NB4 (cell line): ENCODE results near the gene MAP3K20.

ENCODE experiments used
- DNase-seq: peaks from one replicate; pipeline ENCODE4 v3.0.0; 2010; ENCODE audit warnings: low read depth
- H3K4me3 ChIP-seq: one replicate; pipeline ENCODE4 v1.5.1; 2011; ENCODE audit warnings: mild to moderate bottlenecking, low read depth, low read length, moderate library complexity
- MYC ChIP-seq: IDR thresholded peaks from 2 replicates; pipeline ENCODE4 v1.6.1; 2011; ENCODE audit warnings: low read depth, low read length
- POLR2A ChIP-seq: IDR thresholded peaks from 2 replicates; pipeline ENCODE4 v1.6.1; 2011; ENCODE audit warnings: mild to moderate bottlenecking; ENCODE audit not compliant: insufficient read length; ENCODE audit errors: extremely low read depth
- TF ChIP-seq, protein P1 (sequence below): IDR thresholded peaks from 2 replicates; pipeline ENCODE4 v1.6.1; 2011; ENCODE audit warnings: low read depth, low read length
- TF ChIP-seq, protein P2 (sequence below): IDR thresholded peaks from one replicate; pipeline ENCODE4 v1.5.1; 2012; ENCODE audit warnings: low read depth, low read length

The MAP3K20 gene

DNA sequence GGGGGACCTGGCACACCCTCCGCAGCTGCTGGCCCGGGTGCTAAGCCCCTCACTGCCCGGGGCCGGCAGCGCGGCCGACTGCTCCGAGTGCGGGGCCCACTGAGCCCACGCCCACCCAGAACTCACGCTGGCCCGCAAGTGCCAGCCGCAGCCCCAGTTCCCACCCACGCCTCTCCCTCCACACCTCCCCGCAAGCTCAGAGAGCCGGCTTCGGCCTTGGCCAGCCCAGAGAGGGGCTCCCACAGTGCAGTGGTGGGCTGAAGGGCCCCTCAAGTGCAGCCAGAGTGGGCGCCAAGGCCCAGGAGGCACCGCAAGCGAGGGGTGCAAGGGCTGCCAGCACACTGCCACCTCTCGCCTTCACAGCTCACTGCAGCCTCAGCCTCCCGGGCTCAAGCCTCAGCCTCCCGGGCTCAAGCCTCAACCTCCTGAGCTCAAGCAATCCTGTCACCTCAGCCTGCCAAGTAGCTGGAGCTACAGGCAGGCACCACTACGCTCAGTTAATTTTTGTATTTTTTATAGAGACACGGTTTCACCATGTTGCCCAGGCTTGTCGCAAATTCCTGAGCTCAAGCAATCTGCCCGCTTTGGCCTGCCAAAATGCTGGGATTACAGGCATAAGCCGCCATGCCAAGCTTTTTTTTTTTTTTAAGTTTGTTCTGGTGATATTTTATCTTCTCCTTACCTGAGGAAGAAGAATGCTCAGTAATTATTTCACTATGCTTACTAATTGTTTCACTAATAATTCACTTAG is 207.3 kb downstream of the MAP3K20 start:
- no peak overlapping the region for H3K4me3 ChIP-seq
- TF ChIP-seq MYC (no peak), POLR2A (no peak)
- TF ChIP-seq, protein P1, sequence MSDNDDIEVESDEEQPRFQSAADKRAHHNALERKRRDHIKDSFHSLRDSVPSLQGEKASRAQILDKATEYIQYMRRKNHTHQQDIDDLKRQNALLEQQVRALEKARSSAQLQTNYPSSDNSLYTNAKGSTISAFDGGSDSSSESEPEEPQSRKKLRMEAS: no peak
- TF ChIP-seq, protein P2, sequence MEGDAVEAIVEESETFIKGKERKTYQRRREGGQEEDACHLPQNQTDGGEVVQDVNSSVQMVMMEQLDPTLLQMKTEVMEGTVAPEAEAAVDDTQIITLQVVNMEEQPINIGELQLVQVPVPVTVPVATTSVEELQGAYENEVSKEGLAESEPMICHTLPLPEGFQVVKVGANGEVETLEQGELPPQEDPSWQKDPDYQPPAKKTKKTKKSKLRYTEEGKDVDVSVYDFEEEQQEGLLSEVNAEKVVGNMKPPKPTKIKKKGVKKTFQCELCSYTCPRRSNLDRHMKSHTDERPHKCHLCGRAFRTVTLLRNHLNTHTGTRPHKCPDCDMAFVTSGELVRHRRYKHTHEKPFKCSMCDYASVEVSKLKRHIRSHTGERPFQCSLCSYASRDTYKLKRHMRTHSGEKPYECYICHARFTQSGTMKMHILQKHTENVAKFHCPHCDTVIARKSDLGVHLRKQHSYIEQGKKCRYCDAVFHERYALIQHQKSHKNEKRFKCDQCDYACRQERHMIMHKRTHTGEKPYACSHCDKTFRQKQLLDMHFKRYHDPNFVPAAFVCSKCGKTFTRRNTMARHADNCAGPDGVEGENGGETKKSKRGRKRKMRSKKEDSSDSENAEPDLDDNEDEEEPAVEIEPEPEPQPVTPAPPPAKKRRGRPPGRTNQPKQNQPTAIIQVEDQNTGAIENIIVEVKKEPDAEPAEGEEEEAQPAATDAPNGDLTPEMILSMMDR: no peak
- no peak for DNase-seq

DNA sequence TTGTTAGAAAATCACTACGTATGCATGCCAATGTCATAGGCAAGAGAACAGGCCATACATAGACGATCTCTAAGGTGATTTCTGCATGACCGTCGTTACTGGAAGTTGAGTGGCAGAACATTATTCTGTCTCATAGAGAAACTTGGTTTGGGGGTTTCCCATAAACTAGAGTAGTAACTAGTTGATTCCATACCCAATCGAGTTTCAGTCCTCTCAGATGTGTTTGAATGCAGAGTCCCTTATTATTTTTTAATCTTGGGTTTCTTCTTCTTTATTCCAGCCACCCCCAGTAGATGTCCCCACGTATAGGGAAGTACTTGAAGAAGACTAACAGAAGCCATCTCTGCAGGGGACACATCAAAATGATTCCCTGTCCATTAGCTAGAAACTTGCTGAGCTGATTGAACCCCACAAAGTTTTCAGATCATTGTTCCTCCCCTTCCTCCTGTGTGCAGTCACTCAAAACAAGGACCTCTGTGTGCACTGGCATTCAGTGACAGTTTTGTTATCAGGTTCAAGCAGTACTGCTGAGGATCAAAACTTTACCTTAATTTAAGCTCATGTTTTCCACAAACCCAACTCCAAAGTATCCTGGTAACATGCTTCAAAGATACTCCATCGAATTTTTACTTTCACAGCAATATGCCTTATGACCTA is 210.6 kb downstream of the MAP3K20 start:
- H3K4me3 ChIP-seq: no peak overlapping the region
- DNase-seq: peak; percentile 54
- TF ChIP-seq POLR2A (no peak), MYC (no peak)
- TF ChIP-seq, protein P2: peak; percentile 36
- TF ChIP-seq, protein P1: no peak

DNA sequence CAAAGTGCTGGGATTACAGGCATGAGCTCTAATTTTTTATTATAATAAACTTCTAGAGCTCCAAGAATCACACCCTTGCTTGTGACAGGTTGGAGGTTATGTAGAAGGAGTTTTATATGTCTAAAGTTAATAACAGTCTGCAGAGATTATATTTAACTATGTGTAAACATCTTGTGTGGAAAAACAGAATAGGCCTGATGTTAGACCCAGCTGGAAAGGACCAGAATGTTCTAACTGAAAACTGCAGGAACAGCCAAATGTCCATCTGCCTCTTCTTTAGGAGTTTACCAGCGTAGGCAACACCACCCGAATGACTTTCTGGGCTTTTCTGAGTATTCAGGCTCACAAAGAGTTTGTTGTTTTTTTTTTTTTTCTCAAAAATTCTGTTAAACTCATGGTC is 211.9 kb downstream of the MAP3K20 start:
- DNase-seq: no peak
- H3K4me3 ChIP-seq: no peak overlapping the region
- TF ChIP-seq, protein P1: no peak
- TF ChIP-seq, protein P2: no peak
- no peak for TF ChIP-seq MYC
- TF ChIP-seq POLR2A: no peak

DNA sequence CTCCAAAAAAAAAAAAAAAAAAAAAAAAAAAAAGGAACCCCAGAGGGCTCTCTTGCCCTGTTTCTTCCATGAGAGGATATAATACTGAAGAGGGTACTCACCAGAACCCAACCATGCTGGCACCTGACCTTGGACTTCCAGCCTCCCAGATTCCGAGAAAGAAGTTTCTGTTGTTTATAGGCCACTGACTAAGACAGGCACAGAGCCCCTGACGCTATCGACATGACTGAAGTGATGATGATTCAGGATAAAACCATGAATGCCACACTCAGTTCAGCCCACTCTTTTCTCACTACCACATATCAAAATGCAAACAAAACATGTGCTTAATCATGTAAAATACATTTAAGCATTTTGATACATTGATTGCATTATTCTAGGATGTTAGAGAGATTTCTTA is 212.9 kb downstream of the MAP3K20 start:
- no peak for DNase-seq
- H3K4me3 ChIP-seq: no peak overlapping the region
- TF ChIP-seq POLR2A (no peak), MYC (no peak)

DNA sequence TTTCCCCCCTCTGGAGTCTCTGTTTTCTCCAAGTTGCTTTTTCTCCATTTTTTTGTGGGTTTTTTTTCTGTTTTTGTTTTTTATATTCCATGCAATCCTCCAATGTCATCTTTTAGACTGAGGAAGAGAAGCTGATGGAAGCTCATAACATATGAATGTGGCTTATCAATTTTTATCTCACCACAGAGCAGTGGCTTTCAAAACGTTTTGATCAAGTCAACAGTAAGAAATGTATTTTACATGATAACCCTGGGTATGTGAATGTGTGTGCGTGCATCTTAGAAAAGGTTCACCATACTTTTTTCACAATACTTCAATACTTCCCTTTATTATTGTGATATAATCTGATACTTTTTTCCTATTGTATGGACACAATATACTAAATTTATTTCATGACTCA is 214.4 kb downstream of the MAP3K20 start:
- H3K4me3 ChIP-seq: no peak overlapping the region
- TF ChIP-seq MYC (no peak), POLR2A (no peak)
- TF ChIP-seq, protein P1: no peak
- TF ChIP-seq, protein P2: no peak
- no peak for DNase-seq

DNA sequence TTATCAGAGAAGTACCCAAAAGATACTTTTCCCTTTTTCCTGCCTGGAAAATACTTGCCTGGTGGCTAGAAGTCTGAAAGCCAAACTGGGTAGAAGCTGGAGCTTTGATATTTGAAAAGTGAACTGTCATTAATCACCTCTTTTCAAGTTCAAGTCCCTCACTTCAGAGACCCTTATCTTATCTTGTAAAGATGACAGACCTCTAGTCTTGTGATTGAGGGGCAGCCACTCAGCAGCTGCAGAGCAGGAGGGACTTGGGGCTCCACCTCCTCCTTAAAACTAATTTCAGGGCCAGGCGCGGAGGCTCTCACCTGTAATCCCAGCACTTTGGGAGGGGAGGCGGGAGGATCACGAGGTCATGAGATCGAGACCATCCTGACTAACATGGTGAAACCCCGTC is 214.9 kb downstream of the MAP3K20 start:
- no peak overlapping the region for H3K4me3 ChIP-seq
- DNase-seq: no peak
- no peak for TF ChIP-seq MYC
- TF ChIP-seq, protein P1: no peak
- TF ChIP-seq POLR2A: no peak
- TF ChIP-seq, protein P2: no peak
